Gastroesophageal sphincter (tissue), 3 donors: ENCODE data around the gene TPCN1.
"Not testable (repeated sequence)": the region's sequence is repeated elsewhere in the genome, so short reads cannot be mapped to it uniquely, and the experiment has no call there.

Source experiments
- CTCF ChIP-seq, 4 experiments: fragments of 200-600 bp in 2 of 4; fragments of 450-650 bp in 2 of 4; sonication (generic) in 1 of 4; IDR thresholded peaks; one replicate each; pipeline ENCODE4 v1.5.1; 2017 to 2019; ENCODE audit warnings: antibody characterized with exemption in 4 of 4, mild to moderate bottlenecking in 2 of 4, moderate library complexity in 2 of 4
- POLR2A ChIP-seq, 2 donors: fragments of 450-650 bp; IDR thresholded peaks; one replicate each; pipeline ENCODE4 v1.6.1; 2017; ENCODE audit warnings: antibody characterized with exemption in 2 of 2, mild to moderate bottlenecking in 2 of 2, moderate library complexity in 1 of 2

GRCh38 chr12:113206802-113207201 is 14.5 kb upstream of the TPCN1 start:
- not testable (repeated sequence) for TF ChIP-seq POLR2A, CTCF (IDR thresholded peaks at IDR 0.05)
